Measurements from ENCODE around the gene MAGI2.

DNA sequence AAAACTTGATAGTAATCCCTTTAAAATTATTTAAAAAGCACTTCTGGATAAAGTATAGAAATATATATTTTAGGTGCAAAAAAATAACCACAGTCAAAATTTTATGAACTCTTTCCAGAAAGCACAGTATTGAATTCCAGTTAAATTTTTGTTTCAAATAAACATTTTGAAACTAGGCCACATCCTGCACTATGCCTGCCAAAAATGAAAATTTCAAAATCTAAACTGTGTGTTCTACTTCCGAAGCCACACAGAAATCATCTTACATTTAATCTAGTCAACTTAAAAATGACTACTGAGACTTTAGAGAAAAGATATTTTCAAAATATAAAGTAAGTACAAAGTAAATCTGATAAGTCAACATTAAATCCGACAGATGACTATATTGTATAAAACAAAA lies 50.0 kb downstream of the MAGI2 start:
- TF ChIP-seq, protein P1, sequence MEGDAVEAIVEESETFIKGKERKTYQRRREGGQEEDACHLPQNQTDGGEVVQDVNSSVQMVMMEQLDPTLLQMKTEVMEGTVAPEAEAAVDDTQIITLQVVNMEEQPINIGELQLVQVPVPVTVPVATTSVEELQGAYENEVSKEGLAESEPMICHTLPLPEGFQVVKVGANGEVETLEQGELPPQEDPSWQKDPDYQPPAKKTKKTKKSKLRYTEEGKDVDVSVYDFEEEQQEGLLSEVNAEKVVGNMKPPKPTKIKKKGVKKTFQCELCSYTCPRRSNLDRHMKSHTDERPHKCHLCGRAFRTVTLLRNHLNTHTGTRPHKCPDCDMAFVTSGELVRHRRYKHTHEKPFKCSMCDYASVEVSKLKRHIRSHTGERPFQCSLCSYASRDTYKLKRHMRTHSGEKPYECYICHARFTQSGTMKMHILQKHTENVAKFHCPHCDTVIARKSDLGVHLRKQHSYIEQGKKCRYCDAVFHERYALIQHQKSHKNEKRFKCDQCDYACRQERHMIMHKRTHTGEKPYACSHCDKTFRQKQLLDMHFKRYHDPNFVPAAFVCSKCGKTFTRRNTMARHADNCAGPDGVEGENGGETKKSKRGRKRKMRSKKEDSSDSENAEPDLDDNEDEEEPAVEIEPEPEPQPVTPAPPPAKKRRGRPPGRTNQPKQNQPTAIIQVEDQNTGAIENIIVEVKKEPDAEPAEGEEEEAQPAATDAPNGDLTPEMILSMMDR (IDR thresholded peaks at IDR 0.05; ENCODE audit: extremely low read depth in 1 of 2, insufficient read depth in 1 of 2, low read depth in 1 of 2, low read length in 2 of 2), result no peak
- TF ChIP-seq, protein P2, sequence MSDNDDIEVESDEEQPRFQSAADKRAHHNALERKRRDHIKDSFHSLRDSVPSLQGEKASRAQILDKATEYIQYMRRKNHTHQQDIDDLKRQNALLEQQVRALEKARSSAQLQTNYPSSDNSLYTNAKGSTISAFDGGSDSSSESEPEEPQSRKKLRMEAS (IDR thresholded peaks at IDR 0.05; ENCODE audit: insufficient read depth, insufficient read length), result no peak
- TF ChIP-seq EZH2 (IDR thresholded peaks at IDR 0.05; ENCODE audit: borderline replicate concordance, low read depth, low read length, severe bottlenecking), result no peak
- no peak for TF ChIP-seq POLR2AphosphoS5 (IDR thresholded peaks at IDR 0.05; ENCODE audit: insufficient read depth, low read depth, low read length)
- no peak for TF ChIP-seq POLR2A (IDR thresholded peaks at IDR 0.05; ENCODE audit: low read depth, low read length)
- no peak for TF ChIP-seq JUN (IDR thresholded peaks at IDR 0.05; ENCODE audit: borderline replicate concordance, insufficient read depth, insufficient read length, low read depth)
- no peak for TF ChIP-seq MYC (IDR thresholded peaks at IDR 0.05; ENCODE audit: low read depth, low read length)
- TF ChIP-seq FOS (IDR thresholded peaks at IDR 0.05; ENCODE audit: borderline replicate concordance, insufficient read depth, low read length), result no peak
